Stimulated activated CD8-positive, alpha-beta memory T cell treated with anti-CD3 and anti-CD28 coated beads, Interleukin-7, amount 100 ng/mL, for 48 hours (primary cell): Measurements from ENCODE around the gene DIS3L2.
"Not testable (repeated sequence)": the region's sequence is repeated elsewhere in the genome, so short reads cannot be mapped to it uniquely, and the experiment has no call there.

ENCODE experiments used
- DNase-seq, 2 donors: peaks; one replicate each; pipeline ENCODE4 v3.0.0-alpha.2; 2020; ENCODE audit warnings: low read depth in 1 of 2; ENCODE audit errors: extremely low read depth in 1 of 2

Gene DIS3L2

GRCh38 chr2:232378735-232379151, 417.2 kb downstream of the DIS3L2 start, which contains the start of gene ALPP:
Gene ALPP, plus strand, starts transcription at chr2:232378751. Its CDS starts 52 bp downstream, at chr2:232378803.
- not testable (repeated sequence) for DNase-seq

- DNase-seq: not testable (repeated sequence)
Observed at GRCh38 chr2:232379610-232380590, 418.4 kb downstream of the DIS3L2 start.

- DNase-seq: not testable (repeated sequence)
Observed at GRCh38 chr2:232381204-232382031, 419.9 kb downstream of the DIS3L2 start.

DNA sequence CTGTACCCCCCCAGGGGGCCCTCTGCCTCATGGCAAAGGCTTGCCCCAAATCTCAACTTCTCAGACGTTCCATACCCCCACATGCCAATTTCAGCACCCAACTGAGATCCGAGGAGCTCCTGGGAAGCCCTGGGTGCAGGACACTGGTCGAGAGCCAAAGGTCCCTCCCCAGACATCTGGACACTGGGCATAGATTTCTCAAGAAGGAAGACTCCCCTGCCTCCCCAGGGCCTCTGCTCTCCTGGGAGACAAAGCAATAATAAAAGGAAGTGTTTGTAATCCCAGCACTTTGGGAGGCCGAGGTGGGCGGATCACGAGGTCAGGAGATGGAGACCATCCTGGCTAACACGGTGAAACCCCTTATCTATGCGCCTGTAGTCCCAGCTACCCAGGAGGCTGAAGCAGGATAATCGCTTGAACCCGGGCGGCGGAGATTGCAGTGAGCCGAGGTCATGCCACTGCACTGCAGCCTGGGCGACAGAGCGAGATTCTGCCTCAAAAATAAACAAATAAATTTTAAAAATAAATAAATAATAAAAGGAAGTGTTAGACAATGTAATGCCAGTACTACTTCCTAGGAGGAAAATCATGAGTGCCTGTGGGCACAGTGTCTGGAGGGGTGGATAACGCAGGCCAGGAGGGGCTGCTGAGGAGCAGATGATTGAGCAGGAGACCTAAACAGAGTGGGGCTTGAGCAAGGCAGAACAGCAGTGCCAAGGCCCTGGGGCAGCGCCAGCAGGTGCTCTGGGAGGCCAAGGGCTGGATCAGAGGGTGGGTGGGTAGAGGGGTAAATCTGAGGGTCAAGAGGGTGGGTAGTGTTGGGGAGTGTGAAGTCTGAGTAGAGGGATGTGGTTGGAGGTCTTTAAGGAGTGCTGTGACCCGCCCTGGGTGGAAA, 421.1 kb downstream of the DIS3L2 start:
- no peak for DNase-seq

DNA sequence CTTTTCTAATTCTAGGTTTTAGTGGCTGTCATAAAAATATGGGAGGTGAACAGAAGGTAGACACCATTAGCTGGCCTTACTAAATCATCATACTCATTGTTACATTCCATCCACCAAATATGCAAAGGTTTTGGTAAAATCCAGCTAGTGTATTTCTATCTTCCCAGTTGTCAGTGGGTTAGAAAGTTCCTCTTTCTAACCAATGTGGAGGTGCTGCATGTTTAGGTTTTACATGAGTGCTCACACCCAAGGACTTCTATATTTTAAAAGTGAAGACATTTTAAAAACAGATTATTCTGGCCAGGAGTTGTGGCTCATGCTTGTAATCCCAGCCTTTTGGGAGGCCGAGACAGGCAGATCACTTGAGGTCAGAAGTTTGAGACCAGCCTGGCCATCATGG, 423.0 kb downstream of the DIS3L2 start:
- DNase-seq: no peak

DNA sequence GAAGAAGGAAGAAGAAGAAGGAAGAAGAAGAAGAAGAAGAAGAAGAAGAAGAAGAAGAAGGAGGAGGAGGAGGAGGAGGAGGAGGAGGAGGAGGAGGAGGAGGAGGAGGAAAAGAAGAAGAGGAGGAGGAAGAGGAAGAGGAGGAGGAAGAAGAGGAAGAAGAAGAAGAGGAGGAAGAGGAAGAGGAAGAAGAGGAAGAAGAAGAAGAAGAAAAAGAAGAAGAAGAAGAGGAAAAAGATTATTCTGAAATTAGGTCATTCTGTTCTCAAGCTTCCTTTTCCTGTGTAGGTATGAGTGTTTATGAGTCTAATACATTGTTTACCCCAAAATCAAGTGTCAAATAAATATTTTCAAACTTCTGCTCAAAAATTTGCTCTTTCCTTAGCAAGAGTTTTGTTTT, 423.5 kb downstream of the DIS3L2 start:
- not testable (repeated sequence) for DNase-seq

DNA sequence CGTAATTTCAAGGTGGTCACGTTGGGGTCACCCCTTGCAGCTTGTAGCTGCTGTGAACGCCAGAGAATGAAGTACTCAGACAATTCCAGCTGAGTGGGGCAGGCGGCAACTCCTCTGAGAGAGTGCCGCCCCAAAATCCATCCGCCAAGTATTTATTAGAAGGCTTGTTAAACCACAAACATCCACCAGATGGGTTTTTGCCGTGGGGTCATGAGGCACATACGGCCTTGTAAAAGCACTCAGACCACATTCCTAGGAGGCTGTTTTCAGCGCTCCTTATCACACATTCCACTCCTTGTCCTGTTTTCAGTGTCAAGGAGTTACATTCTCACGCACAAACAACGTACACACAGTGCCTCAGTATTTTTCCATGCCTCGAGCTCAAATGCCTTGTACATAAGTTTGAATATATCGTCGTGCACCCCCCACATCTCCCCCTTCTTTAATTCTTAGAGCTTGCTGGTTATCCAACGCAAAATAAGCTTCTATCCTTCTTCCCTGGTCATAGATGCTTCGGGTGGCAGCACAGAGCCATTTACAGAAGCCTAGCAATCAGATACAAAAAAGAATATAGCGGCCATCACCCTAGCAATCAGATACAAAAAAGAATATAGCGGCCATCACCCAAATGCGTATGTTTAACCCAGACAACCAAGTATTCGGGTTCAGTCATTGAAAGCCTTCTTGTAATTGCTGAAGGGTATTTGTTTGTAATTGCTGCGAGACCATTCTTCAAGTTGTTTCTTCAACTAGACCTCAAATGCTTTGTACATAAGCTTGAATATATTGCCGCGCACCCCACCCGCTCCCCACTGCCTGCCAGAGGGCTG, 424.4 kb downstream of the DIS3L2 start:
- no peak for DNase-seq

DNA sequence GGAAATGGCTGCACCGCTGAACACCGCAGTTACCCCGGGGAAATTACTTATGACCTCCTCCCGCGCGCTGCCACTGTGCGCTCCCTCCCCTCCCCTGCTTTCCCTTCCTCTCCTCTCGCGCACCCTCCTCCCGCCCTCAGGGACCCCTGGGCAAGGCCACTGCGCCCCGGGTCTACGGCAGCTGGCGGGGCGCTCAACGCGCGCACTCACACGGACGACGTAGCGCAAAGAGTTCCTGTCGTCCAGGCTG, 424.9 kb downstream of the DIS3L2 start:
- no peak for DNase-seq
